NCI-H146 treated with DMSO at 0.1 percent for 48 hours (cell line): ENCODE results near the gene SYNCRIP.
"Not testable (repeated sequence)": the region's sequence is repeated elsewhere in the genome, so short reads cannot be mapped to it uniquely, and the experiment has no call there.

Experiments used
- DNase-seq: peaks from one replicate; lab custom pipeline; 2025; ENCODE audit not compliant: unreplicated experiment; lab: John Stamatoyannopoulos, UW

SYNCRIP gene

GRCh38 chr6:85642774-85643536 lies at the start of gene SYNCRIP:
TSS of gene SYNCRIP (minus strand) at chr6:85642886. CDS start at chr6:85641439, 1,447 bp downstream.
- peak; percentile 90 for DNase-seq

GRCh38 chr6:85691478-85691877 lies 48.8 kb upstream of the SYNCRIP start:
- no peak for DNase-seq

- no peak for DNase-seq
Measured at GRCh38 chr6:85690071-85690470, 47.4 kb upstream of the SYNCRIP start.

- DNase-seq: no peak
Measured at GRCh38 chr6:85685713-85686112, 43.0 kb upstream of the SYNCRIP start.

GRCh38 chr6:85684809-85685171 lies 42.1 kb upstream of the SYNCRIP start:
- no peak for DNase-seq

GRCh38 chr6:85684133-85684808 lies 41.6 kb upstream of the SYNCRIP start:
- DNase-seq: no peak

- DNase-seq: not testable (repeated sequence)
Measured at GRCh38 chr6:85681899-85682298, 39.2 kb upstream of the SYNCRIP start.

- DNase-seq: no peak
Measured at GRCh38 chr6:85680388-85680787, 37.7 kb upstream of the SYNCRIP start.

GRCh38 chr6:85679445-85680123 lies 36.9 kb upstream of the SYNCRIP start:
- DNase-seq: no peak

- DNase-seq: peak; percentile 98
Measured at GRCh38 chr6:85678602-85679444, 36.1 kb upstream of the SYNCRIP start.

GRCh38 chr6:85678026-85678601 lies 35.4 kb upstream of the SYNCRIP start:
- peak; percentile 48 for DNase-seq

GRCh38 chr6:85677234-85677956 lies 34.7 kb upstream of the SYNCRIP start:
- no peak for DNase-seq

- DNase-seq: no peak
Measured at GRCh38 chr6:85676086-85676729, 33.5 kb upstream of the SYNCRIP start.

GRCh38 chr6:85675030-85675819 lies 32.5 kb upstream of the SYNCRIP start:
- no peak for DNase-seq

GRCh38 chr6:85674604-85675003 lies 31.9 kb upstream of the SYNCRIP start:
- DNase-seq: no peak

GRCh38 chr6:85673198-85674139 lies 30.8 kb upstream of the SYNCRIP start:
- DNase-seq: no peak

GRCh38 chr6:85672623-85673022 lies 29.9 kb upstream of the SYNCRIP start:
- DNase-seq: no peak

- no peak for DNase-seq
Measured at GRCh38 chr6:85672050-85672449, 29.4 kb upstream of the SYNCRIP start.
